HG03439 (cell line): ENCODE measurements around the gene DUSP22.

ENCODE experiments used
- ATAC-seq: cut with Tn5 transposase; IDR thresholded peaks from one replicate; pipeline ENCODE4 v1.9.1; 2021; ENCODE audit warnings: mild to moderate bottlenecking, moderate library complexity; ENCODE audit not compliant: unreplicated experiment

Gene DUSP22

GRCh38 chr6:391559-392440 lies 99.5 kb downstream of the DUSP22 start, which contains the start of gene IRF4:
IRF4 (plus strand) TSS chr6:391752; CDS start chr6:393153, 1,401 bp downstream.
- ATAC-seq, result peak; percentile 46

DNA sequence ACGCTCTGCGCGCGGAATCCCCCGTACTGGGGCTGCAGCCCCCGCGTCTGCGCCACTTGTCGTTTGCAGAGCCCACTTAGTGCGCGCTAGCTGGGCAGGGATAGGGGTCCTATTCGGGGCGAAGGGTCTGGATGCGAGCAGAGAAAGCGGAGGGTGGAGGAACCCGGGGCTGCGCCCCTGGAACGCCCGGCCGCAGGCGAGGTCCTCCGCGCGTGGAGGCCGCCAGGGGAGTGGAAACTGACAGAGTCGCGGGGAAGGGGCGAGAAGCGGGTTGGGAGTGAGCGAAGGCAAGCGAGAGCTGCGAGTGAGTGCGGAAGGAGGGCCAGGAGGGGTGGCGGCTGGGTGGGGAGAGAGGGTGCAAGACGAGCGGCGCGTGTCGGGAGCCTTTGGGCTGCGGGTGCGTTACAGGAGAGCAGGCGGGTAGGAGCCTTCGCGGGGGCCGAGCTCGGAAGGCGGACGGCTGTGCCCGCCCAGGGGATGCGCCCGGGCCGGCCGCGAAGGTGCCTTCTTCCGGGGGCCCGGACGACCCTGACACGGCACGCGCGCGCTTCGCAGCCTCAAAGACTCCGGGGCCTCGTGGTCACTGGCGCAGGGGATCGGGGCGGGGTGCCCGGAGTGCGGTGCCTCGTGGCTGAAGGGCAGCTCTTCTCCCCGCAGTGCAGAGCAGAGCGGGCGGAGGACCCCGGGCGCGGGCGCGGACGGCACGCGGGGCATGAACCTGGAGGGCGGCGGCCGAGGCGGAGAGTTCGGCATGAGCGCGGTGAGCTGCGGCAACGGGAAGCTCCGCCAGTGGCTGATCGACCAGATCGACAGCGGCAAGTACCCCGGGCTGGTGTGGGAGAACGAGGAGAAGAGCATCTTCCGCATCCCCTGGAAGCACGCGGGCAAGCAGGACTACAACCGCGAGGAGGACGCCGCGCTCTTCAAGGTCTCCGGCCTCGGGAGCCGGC lies 100.4 kb downstream of the DUSP22 start:
- ATAC-seq, result no peak

DNA sequence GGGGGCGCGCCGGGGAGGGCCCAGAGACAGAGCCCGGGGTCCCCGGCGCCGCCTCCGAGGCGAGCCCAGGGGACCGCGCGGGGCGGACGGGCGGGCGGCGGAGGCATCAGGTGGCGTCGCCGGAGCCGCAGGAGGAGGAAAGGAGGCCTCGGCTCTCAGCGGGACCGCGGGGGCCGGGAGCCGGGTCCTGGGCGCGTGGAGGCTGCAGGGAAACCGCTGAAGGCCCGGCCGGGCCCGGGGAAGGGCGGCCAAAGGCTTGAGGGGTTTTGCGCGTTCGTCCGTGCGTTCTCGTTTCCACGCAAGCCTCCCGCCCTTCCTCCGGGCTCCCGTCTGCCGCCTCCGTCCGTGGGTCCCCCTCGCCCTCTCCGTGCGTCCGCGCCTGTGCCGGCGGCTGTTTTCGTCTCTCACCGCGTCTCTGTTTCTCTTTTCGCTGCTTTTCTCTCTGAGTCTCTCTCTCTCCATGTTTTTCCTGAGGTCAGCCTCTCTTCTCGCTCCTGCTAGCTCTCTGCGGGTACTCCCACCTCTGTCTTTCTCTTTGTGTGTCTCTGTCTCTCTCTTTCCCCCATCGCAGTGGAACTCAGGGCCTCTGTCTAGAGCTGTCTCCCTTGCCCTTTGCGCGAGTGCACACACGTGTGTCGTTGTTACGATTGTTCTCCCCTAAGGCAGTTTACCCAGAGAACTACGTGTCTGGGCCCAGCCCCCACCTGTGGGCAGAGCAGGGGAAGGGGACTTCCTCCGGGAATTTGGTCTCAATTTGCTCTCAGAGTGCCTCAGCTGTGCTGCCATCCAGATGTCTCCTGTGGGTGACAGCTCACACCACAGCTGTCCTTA lies 101.3 kb downstream of the DUSP22 start:
- no peak for ATAC-seq

GRCh38 chr6:394641-395289 lies 102.5 kb downstream of the DUSP22 start:
- ATAC-seq, result no peak

GRCh38 chr6:395432-396125 lies 103.3 kb downstream of the DUSP22 start:
- ATAC-seq, result no peak

GRCh38 chr6:396126-396520 lies 103.8 kb downstream of the DUSP22 start:
- ATAC-seq, result no peak

GRCh38 chr6:397056-397455 lies 104.8 kb downstream of the DUSP22 start:
- no peak for ATAC-seq

GRCh38 chr6:397604-398003 lies 105.3 kb downstream of the DUSP22 start:
- no peak for ATAC-seq

- no peak for ATAC-seq
Measured at GRCh38 chr6:398065-398464, 105.8 kb downstream of the DUSP22 start.

- ATAC-seq, result no peak
Measured at GRCh38 chr6:398558-399078, 106.3 kb downstream of the DUSP22 start.

- ATAC-seq, result peak; percentile 43
Measured at GRCh38 chr6:399785-400534, 107.7 kb downstream of the DUSP22 start.

DNA sequence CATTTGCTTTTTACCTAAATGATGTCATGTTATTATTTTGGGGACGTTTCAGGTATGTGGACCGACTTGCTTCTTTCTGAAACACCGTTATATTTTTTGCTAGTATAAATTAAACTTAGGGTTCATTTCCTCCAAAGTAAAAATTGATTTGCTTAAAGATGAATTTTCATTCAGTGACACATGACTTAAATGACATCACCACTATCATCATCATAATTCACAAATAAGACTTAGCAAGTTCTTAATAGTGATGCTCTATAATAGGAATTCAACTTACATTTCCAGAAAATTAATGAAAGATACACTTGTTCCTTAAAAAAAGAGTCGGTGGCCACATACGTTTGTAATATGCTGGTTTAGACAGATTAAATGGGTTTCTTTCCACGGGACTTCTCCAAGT lies 108.5 kb downstream of the DUSP22 start:
- no peak for ATAC-seq
